ENCODE data around the gene ATP6V1C2. TPM values are rescaled to one million over a fixed set of nuclear protein-coding genes. Genes with fewer than 3 reads are reported as not detected.

The ATP6V1C2 gene
- polyA plus RNA-seq, 3 donors from 2014 or later: 0.26 TPM; not detected in 1

DNA sequence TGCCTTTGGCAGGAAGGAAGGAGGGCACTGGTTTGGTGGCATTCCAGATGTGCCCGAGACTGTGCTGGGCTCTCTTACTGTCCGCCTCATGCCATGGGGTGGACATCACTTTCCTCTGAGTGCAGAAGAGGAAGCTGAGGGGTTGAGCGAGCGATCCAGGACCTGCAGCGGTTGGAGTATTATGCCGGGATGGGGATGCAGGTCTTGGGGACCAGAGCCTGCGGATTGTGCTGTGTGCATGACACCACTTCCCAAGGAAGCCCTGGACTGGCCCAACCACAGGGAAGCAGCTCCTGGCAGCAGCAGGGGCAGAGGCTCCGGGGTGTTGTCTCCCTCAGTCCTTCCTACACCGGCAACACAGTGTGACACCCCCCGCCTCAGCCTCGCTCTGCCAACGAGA lies 44.5 kb downstream of the ATP6V1C2 start:
- peaks cover 2% of the 10 kb centered on the region in 3 donors for H3K27me3 Mint-ChIP-seq (ENCODE audit: low read depth in 3 of 3)
- H3K27ac Mint-ChIP-seq: no peak overlapping the region
- H3K4me3 Mint-ChIP-seq: no peak overlapping the region
- no peaks in the 10 kb centered on the region for H3K4me1 Mint-ChIP-seq
- no peaks in the 10 kb centered on the region for H3K9me3 Mint-ChIP-seq
- H3K36me3 Mint-ChIP-seq: no peaks in the 10 kb centered on the region
- DNase-seq: no peak

DNA sequence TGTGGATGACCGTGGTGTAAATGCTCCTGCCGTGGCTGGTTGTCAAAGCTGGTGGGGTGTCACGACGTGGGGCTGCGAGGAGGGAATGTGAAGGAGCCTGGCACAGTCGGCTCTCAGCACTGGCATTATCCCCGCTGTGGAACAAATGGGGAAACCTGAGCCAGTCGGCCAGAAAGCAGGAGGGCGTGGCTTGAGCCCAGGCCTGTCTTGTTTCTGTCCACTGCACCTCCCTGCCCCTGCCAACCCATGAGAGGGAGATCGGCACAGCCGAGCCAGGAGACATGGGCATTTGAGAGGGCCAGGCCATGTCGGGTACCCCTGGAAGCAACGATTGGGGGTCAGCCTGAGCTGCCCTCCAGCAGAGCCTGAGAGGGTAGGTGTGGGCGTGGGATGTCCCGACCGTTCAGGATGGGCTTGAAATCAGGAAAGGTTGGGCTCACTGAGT lies 46.7 kb downstream of the ATP6V1C2 start:
- no peaks in the 10 kb centered on the region for H3K36me3 Mint-ChIP-seq
- no peak for DNase-seq
- H3K4me1 Mint-ChIP-seq: no peaks in the 10 kb centered on the region
- no peak overlapping the region for H3K4me3 Mint-ChIP-seq
- no peak overlapping the region for H3K27ac Mint-ChIP-seq
- H3K9me3 Mint-ChIP-seq: no peaks in the 10 kb centered on the region
- H3K27me3 Mint-ChIP-seq (ENCODE audit: low read depth in 3 of 3): peaks cover 2% of the 10 kb centered on the region in 3 donors

DNA sequence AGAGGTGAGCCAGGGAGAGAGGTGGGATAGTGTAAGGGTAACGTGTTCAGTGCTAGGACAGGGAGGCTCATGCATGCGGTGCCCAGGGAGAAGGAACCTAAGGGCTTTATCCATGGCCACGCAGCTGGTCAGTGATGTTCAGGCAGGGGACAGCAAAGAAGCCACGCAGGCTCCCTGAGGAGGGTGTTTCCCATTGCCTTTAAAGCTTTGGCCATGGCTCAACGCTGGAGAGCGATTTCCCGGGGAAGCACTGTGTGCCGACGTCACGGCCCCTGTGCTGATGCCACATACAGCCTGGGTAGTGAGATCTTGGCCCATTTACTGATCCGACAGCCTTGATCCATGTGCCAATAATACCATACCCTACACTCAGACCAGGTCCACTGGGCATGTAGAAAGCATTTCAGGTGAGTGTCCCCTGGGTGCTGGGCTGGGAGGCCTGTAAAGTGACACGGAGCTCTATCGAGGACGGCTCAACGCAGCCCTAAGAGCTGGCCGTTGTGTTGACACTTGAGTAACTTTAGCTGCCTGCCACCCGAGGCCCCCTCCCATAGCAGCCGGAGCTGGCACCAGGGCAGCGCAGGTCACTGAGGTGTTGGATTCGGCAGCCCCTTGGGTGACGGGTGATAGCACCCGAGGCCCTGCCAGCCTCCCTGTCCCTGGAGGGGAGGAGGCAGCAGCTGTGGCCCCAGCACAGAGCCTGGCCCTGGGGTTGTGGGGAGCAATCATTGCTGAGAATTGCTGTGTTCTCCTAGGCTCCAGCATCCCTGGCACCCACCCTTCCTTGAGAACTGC lies 49.7 kb downstream of the ATP6V1C2 start:
- Mint-ChIP-seq H3K9me3 (no peaks in the 10 kb centered on the region), H3K27me3 (ENCODE audit: low read depth in 3 of 3) (peaks cover under 1 to 2% (median 2%) of the 10 kb centered on the region in 3 donors), H3K4me3 (no peak overlapping the region), H3K27ac (no peak overlapping the region), H3K36me3 (no peaks in the 10 kb centered on the region), H3K4me1 (no peaks in the 10 kb centered on the region)
- no peak for DNase-seq

DNA sequence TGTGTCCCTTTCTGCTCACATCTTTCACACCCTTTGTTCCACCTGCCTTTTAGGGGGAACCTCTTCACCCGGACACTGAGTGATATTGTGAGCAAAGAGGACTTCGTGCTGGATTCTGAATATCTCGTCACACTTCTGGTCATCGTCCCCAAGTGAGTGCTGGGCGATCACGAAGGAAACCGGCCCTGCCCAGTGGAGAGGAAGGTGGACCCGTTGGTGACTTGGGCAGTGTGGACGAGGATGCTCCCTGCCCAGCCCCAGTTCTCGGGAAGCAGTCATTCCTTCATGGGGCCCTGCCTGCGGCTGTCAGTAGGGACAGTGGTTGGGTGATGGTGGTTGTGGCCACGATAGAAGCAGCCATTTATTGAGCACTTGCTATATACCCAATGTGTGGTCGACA lies 50.4 kb downstream of the ATP6V1C2 start:
- Mint-ChIP-seq H3K27ac (no peak overlapping the region), H3K4me3 (no peak overlapping the region), H3K4me1 (no peaks in the 10 kb centered on the region), H3K36me3 (no peaks in the 10 kb centered on the region), H3K9me3 (no peaks in the 10 kb centered on the region), H3K27me3 (ENCODE audit: low read depth in 3 of 3) (peaks cover 0 to 2% (median 2%) of the 10 kb centered on the region in 3 donors)
- no peak for DNase-seq

DNA sequence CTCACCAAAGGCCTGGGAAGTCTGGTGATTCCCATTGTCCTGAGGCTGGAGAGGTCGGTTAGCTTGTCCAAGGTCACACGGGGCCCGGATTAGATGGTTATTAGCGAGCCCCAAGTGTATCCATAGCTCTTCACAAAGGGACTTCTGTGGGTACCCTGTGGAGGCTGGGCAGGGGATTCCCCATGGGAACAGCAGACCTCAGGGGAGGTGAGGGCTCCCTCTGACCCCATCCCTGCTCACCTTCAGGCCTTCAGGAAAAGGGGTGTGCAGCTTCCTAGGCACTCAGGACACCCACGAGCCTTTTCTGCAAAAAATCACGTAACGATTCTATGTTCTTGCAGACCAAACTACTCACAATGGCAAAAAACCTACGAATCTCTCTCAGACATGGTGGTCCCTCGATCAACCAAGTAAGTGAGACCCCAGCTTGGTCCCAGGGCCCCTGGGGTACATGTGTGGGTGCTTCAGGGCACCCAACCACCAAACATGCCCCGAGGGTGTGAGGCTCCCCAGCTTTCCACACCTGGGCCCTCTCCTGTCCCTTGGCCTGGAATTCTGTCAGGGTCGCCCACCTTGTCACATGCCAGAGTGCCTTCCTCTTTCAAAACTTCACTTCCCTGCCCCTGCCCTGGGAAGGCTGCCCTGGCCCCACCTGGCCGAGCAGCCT lies 50.9 kb downstream of the ATP6V1C2 start:
- peaks cover 0 to 2% (median 2%) of the 10 kb centered on the region in 3 donors for H3K27me3 Mint-ChIP-seq (ENCODE audit: low read depth in 3 of 3)
- H3K9me3 Mint-ChIP-seq: no peaks in the 10 kb centered on the region
- H3K36me3 Mint-ChIP-seq: no peaks in the 10 kb centered on the region
- no peak overlapping the region for H3K27ac Mint-ChIP-seq
- H3K4me3 Mint-ChIP-seq: no peak overlapping the region
- no peaks in the 10 kb centered on the region for H3K4me1 Mint-ChIP-seq
- DNase-seq: no peak

DNA sequence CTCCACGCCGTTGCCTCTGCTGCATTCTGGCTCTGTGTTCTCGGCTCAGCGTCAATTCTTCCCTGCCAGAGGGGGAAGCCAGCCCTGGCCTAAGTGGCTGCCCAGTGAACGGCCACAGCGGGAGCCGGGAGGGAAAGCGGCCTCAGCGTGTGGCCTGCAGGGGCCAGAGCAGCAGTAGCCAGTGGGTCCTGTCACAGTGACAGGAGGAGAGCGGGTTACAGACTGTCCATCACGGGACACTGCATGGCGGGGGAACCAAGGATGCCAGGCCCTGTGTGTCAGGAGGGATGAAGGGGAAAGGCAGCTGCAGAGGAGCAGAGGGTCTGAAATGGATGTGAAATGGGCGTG lies 51.4 kb downstream of the ATP6V1C2 start:
- Mint-ChIP-seq H3K36me3 (no peaks in the 10 kb centered on the region), H3K4me3 (no peak overlapping the region), H3K4me1 (no peaks in the 10 kb centered on the region), H3K27me3 (ENCODE audit: low read depth in 3 of 3) (peaks cover 0 to 2% (median 2%) of the 10 kb centered on the region in 3 donors), H3K27ac (no peak overlapping the region), H3K9me3 (no peaks in the 10 kb centered on the region)
- DNase-seq: no peak

DNA sequence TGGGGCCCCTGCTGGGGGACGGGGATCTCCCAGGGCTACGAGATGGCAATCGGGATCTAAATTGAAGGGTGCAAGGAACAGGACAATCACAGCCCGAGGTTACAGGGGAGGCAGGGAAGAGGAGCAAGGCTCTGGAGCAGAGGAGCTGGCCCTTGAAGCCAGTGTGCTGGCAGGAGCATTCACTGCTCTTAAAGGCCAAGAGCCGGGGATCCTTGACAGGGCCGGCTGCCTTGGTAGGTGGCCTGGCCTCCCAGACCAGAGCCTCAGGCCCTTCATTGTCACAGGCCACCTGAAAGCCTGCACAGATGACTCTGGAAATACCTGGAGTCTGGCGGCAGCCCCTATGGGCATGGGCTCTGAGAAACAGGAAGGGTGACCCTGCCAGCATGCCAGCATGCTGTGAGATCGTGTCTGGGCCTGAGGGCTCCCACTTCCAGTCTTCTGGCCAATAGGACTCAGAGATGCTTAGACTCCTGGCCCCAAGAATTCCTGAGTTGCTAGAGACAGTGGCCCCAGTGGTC lies 52.5 kb downstream of the ATP6V1C2 start:
- no peaks in the 10 kb centered on the region for H3K9me3 Mint-ChIP-seq
- peaks cover 0 to 3% (median 2%) of the 10 kb centered on the region in 3 donors for H3K27me3 Mint-ChIP-seq (ENCODE audit: low read depth in 3 of 3)
- H3K27ac Mint-ChIP-seq: no peak overlapping the region
- DNase-seq: no peak
- no peaks in the 10 kb centered on the region for H3K36me3 Mint-ChIP-seq
- H3K4me3 Mint-ChIP-seq: no peak overlapping the region
- no peaks in the 10 kb centered on the region for H3K4me1 Mint-ChIP-seq

DNA sequence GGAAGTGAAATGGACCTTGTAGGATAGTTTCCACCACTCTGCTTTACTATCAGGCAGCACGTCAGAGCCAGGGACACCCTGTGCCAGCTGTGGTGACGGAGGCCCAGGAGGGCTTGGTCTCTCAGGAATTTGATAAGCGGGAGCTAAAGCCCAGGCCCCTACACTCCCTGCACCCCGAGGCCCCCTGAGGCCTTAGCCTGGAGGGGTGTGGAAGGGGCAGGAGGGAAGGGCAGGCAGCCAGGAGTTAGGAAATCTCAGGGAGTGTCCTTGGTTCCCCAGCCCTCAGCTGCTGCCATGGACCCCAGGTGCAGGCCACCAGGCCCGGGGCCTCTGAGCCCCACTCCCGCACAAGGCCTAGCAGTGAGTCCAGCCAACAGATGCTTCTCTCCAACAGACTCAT lies 53.0 kb downstream of the ATP6V1C2 start:
- H3K27ac Mint-ChIP-seq: no peak overlapping the region
- no peak overlapping the region for H3K4me3 Mint-ChIP-seq
- no peak for DNase-seq
- H3K27me3 Mint-ChIP-seq (ENCODE audit: low read depth in 3 of 3): peaks cover 0 to 1% (median 0%) of the 10 kb centered on the region in 3 donors
- H3K4me1 Mint-ChIP-seq: no peaks in the 10 kb centered on the region
- H3K36me3 Mint-ChIP-seq: no peaks in the 10 kb centered on the region
- no peaks in the 10 kb centered on the region for H3K9me3 Mint-ChIP-seq

DNA sequence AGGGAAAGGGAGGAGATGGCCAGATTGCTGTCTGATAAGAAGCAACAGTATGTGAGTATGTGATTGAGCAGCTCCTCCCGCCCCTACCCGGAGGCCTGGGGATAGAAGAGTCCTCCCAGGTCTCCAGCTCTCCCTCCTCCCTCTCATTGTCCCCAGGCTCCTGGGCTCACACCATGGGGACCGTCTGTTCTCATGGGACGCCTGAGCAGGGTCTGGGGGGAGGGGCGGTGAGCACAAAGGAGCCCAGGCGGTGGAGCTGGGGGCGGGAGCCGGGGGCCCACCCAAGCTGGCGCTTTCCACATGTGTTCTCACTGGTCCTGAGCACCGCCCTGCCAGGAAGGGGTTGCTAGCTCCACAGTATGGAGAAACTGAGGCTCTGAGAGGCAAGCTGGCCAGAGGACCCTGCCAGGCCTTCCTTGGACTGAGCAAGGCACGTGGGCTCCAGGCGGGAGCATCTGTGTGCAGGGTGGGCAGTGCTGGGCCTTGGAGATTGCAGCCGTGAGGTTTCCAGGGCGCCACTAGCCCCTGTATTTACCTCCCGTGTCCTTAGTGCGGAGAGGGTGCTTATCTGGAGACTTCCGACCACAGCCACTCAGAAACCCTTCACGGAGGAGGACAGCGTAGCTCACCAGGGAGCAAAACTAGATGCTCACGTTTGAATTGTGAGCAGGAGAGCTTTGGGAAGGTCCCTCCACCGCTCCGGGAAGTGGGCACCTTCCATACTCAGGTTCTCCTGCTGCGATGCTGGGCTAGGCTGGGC lies 53.8 kb downstream of the ATP6V1C2 start:
- DNase-seq: no peak
- H3K27ac Mint-ChIP-seq: no peak overlapping the region
- H3K27me3 Mint-ChIP-seq (ENCODE audit: low read depth in 3 of 3): peaks cover 0 to 1% (median 0%) of the 10 kb centered on the region in 3 donors
- H3K4me3 Mint-ChIP-seq: no peak overlapping the region
- no peaks in the 10 kb centered on the region for H3K4me1 Mint-ChIP-seq
- peaks cover 0 to 4% (median under 1%) of the 10 kb centered on the region in 3 donors for H3K36me3 Mint-ChIP-seq
- H3K9me3 Mint-ChIP-seq: no peaks in the 10 kb centered on the region

DNA sequence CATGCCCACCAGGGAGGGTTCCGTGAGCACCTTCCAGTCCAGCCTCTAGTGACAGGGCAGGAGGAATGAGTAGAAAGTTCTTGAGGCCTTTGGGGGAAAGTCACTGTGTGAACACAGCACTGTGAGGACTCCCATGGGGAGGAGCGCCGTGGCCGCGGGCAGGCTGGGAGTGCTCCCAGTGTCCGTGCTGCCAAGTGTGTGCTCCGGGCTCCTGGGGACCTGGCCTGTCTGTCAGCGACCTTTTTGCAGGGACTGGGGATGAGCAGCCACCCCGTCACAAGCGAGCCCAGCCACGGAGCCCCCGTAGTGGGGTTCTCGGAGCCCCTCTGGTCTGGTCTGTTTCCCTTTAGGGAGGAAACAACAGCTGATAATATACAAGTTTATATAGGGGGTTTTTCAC lies 54.4 kb downstream of the ATP6V1C2 start:
- no peak for DNase-seq
- H3K27ac Mint-ChIP-seq: no peak overlapping the region
- H3K4me3 Mint-ChIP-seq: no peak overlapping the region
- H3K9me3 Mint-ChIP-seq: no peaks in the 10 kb centered on the region
- peaks cover 0 to 7% (median 3%) of the 10 kb centered on the region in 3 donors for H3K36me3 Mint-ChIP-seq
- peaks cover 0 to 1% (median 0%) of the 10 kb centered on the region in 3 donors for H3K27me3 Mint-ChIP-seq (ENCODE audit: low read depth in 3 of 3)
- H3K4me1 Mint-ChIP-seq: no peaks in the 10 kb centered on the region

DNA sequence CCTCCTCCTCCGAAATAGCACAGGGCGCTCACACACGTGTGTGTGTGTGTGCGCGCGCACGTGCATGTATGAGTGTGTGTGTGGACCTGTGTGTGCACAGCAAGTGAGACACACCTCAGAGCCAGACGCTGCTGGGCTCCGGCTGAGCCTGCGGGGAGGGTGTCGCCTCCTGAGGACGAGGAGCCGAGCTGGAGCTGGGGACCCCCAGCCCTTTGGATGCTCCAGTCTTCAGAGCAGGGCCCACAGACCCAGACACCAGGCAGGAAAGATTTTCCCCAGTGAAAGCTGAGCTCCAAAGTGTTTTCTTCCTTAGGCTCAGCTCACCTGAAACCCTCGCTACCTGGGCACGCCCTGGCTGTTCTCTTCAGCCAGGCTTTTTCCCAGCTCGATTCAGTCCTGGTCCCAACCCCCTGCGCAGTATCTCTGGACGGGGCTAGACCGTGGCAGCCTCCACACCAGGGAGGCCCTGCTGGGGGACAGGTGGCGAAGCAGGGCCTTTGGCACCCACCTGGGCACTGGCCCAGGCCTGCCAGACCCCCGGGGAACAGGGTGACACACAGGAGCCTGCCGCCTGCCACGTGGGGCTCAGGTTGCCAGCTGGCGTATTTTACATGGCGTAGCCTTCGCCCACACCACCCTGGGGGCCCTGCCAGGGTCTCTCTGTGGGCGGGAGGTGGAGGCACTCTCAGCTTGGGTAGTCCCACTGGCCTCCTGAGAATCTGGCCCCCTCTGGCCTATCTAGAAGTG lies 55.0 kb downstream of the ATP6V1C2 start:
- H3K27me3 Mint-ChIP-seq (ENCODE audit: low read depth in 3 of 3): peaks cover 0 to 1% (median 0%) of the 10 kb centered on the region in 3 donors
- peaks cover 0 to 10% (median 3%) of the 10 kb centered on the region in 3 donors for H3K36me3 Mint-ChIP-seq
- no peak overlapping the region for H3K4me3 Mint-ChIP-seq
- DNase-seq: no peak
- no peaks in the 10 kb centered on the region for H3K4me1 Mint-ChIP-seq
- no peaks in the 10 kb centered on the region for H3K9me3 Mint-ChIP-seq
- no peak overlapping the region for H3K27ac Mint-ChIP-seq

DNA sequence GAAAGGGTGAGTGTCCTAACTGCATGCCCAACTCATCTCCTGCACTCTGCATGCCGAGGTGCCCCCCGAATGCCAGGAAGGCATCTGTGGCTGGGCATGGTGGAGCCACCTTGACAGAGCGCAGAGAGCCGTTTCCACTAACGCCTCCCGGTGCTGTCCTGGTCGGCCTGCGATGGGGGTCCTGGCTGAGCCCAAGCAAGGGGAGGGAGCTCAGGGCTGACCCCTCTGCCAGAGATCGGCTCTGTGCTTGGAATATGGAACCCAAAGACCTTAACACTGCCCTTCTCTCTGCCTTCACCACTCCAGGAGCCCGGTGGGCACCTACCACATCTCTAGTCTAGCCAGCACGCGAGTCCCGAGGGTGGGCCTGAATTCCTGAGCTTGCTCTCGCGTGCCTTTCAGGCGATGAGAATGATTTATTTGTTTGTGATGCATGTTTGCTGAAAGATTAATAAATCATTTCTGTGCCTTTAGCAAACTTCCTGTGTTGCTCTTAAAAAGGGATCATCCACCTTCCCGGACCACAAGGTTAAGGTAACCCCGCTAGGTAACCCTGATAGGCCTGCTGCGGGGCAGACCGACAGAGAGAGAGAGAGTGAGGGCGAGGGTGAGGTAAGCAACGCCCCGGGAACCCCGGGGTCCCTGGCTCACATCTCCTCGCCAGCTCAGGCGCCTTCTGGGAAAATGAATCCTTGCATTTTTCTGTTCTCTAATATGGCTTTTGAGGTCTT lies 55.8 kb downstream of the ATP6V1C2 start:
- Mint-ChIP-seq H3K4me3 (no peak overlapping the region), H3K27me3 (ENCODE audit: low read depth in 3 of 3) (peaks cover 0 to 1% (median 0%) of the 10 kb centered on the region in 3 donors), H3K9me3 (no peaks in the 10 kb centered on the region), H3K36me3 (peaks cover 0 to 14% (median 3%) of the 10 kb centered on the region in 3 donors), H3K4me1 (no peaks in the 10 kb centered on the region), H3K27ac (no peak overlapping the region)
- no peak for DNase-seq
